HCT116 (cell line): ENCODE measurements around the gene PPT2.

Experiments
- EZH2 ChIP-seq: fragments of 200-600 bp; sonication (generic); IDR thresholded peaks from 2 replicates; pipeline ENCODE4 v1.6.1; 2017; ENCODE audit warnings: antibody characterized with exemption, mixed run types
- POLR2A ChIP-seq: IDR thresholded peaks from 2 replicates; pipeline ENCODE4 v1.7.0; 2011; ENCODE audit warnings: borderline replicate concordance; ENCODE audit not compliant: insufficient read depth, insufficient read length; ENCODE audit errors: extremely low read depth
- POLR2AphosphoS5 ChIP-seq: IDR thresholded peaks from 2 replicates; pipeline ENCODE4 v1.6.1; 2011; ENCODE audit warnings: mild to moderate bottlenecking, low read depth, low read length, moderate library complexity
- RAD21 ChIP-seq: IDR thresholded peaks from 2 replicates; pipeline ENCODE4 v1.6.1; 2012; ENCODE audit warnings: low read depth, mild to moderate bottlenecking
- TF ChIP-seq, protein P1 (sequence below), 3 experiments: fragments of 200-600 bp in 1 of 3; sonication (generic) in 1 of 3; IDR thresholded peaks in 2 of 3; conservative IDR thresholded peaks in 1 of 3; 2 replicates each; pipeline ENCODE4 v1.5.1; 2012 to 2017; ENCODE audit warnings: low read depth in 2 of 3, low read length in 2 of 3, antibody characterized with exemption in 1 of 3, borderline replicate concordance in 1 of 3, control low read depth in 1 of 3, mild to moderate bottlenecking in 1 of 3, mixed read lengths in 1 of 3, mixed run types in 1 of 3, moderate library complexity in 1 of 3; ENCODE audit not compliant: insufficient read depth in 1 of 3

GRCh38 chr6:32111424-32112066, 42.4 kb upstream of the PPT2 start:
- TF ChIP-seq POLR2AphosphoS5 = no peak
- TF ChIP-seq, protein P1, sequence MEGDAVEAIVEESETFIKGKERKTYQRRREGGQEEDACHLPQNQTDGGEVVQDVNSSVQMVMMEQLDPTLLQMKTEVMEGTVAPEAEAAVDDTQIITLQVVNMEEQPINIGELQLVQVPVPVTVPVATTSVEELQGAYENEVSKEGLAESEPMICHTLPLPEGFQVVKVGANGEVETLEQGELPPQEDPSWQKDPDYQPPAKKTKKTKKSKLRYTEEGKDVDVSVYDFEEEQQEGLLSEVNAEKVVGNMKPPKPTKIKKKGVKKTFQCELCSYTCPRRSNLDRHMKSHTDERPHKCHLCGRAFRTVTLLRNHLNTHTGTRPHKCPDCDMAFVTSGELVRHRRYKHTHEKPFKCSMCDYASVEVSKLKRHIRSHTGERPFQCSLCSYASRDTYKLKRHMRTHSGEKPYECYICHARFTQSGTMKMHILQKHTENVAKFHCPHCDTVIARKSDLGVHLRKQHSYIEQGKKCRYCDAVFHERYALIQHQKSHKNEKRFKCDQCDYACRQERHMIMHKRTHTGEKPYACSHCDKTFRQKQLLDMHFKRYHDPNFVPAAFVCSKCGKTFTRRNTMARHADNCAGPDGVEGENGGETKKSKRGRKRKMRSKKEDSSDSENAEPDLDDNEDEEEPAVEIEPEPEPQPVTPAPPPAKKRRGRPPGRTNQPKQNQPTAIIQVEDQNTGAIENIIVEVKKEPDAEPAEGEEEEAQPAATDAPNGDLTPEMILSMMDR (IDR thresholded peaks at IDR 0.05 in 2 of 3, conservative IDR thresholded peaks at IDR 0.05 in 1 of 3; ENCODE audit: borderline replicate concordance in 1 of 3, insufficient read depth in 1 of 3, low read depth in 2 of 3, low read length in 2 of 3) = no peak
- no peak for TF ChIP-seq RAD21
- no peak for TF ChIP-seq EZH2
- no peak for TF ChIP-seq POLR2A
